ENCODE data around the gene ZEB1.

ZEB1 gene

DNA sequence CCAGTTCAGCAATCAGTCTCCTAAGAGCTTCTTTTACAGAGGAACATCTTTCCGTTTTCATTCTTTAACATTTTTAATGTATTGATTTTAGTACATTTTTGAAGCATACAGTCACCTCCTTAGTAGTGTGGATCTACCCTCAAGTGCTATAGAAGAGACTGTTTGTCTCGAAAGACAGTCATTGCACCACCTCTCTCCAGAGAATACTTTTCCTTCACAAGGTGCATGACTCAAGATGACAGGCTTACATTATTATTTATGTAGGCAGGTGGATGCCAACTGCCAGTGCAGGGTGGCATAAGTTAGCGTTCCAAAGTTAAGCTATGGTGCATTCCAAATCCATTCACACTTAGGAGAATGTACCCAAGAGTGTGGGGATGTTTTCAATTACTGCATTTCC lies 71.8 kb downstream of the ZEB1 start:
- TF ChIP-seq, protein P1, sequence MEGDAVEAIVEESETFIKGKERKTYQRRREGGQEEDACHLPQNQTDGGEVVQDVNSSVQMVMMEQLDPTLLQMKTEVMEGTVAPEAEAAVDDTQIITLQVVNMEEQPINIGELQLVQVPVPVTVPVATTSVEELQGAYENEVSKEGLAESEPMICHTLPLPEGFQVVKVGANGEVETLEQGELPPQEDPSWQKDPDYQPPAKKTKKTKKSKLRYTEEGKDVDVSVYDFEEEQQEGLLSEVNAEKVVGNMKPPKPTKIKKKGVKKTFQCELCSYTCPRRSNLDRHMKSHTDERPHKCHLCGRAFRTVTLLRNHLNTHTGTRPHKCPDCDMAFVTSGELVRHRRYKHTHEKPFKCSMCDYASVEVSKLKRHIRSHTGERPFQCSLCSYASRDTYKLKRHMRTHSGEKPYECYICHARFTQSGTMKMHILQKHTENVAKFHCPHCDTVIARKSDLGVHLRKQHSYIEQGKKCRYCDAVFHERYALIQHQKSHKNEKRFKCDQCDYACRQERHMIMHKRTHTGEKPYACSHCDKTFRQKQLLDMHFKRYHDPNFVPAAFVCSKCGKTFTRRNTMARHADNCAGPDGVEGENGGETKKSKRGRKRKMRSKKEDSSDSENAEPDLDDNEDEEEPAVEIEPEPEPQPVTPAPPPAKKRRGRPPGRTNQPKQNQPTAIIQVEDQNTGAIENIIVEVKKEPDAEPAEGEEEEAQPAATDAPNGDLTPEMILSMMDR (IDR thresholded peaks at IDR 0.05; ENCODE audit: insufficient read depth, low read length, poor library complexity, severe bottlenecking) = no peak
- H3K4me3 ChIP-seq (replicated peaks; ENCODE audit: low read depth, low read length) = no peak overlapping the region
- DNase-seq (ENCODE audit: extremely low read depth, insufficient read length) = no peak
- H3K36me3 ChIP-seq (ENCODE audit: control insufficient read depth, insufficient read depth, low read length) = no peaks in the 10 kb centered on the region; the same call in 1 of the 2 replicates
- no peaks in the 10 kb centered on the region for H3K27me3 ChIP-seq (replicated peaks; ENCODE audit: control insufficient read depth, insufficient read depth, low read length)

DNA sequence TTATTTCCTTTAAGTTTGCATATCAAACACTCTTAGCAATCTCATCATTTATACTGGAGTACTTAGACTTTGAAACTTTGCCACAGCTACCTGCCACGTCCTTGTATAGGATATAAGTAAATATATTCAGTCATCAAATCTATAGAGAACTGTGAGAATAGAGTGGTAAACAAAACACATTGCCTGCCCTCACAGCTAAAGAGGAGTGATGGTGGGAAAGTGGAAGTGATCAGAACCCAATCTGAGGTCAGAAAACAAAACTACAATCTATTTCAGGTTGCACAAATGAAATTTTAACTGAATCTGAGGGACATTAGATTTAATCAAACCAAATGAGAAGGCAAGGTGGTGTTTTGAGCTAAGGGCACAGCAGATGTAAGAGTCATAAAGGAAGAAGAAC lies 74.8 kb downstream of the ZEB1 start:
- Histone ChIP-seq H3K27me3 (replicated peaks; ENCODE audit: control insufficient read depth, insufficient read depth, low read length) (no peaks in the 10 kb centered on the region), H3K4me3 (replicated peaks; ENCODE audit: low read depth, low read length) (no peak overlapping the region), H3K36me3 (ENCODE audit: control insufficient read depth, insufficient read depth, low read length) (no peaks in the 10 kb centered on the region; the same call in 1 of the 2 replicates)
- TF ChIP-seq, protein P1 (IDR thresholded peaks at IDR 0.05; ENCODE audit: insufficient read depth, low read length, poor library complexity, severe bottlenecking) = no peak
- no peak for DNase-seq (ENCODE audit: extremely low read depth, insufficient read length)

DNA sequence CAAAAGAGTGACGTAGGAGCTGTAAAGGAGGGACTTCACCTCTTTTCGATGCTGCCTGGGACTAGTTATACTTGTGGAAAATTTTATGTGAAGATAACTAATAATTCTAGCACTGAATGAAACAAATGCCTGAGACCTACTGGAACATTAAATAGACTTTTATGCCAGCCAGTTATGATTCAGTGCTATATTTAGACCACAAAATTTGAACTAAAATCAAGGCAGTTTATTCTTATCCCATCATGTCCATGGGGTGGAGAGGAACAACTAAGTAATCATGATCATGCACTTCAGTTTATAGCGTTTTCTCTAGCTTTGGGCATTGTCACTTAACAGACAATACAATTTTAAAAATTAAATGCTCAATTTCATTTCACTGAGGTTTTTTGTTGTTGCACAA lies 76.7 kb downstream of the ZEB1 start:
- Histone ChIP-seq H3K36me3 (ENCODE audit: control insufficient read depth, insufficient read depth, low read length) (no peaks in the 10 kb centered on the region; the same call in 1 of the 2 replicates), H3K27me3 (replicated peaks; ENCODE audit: control insufficient read depth, insufficient read depth, low read length) (no peaks in the 10 kb centered on the region), H3K4me3 (replicated peaks; ENCODE audit: low read depth, low read length) (no peak overlapping the region)
- no peak for DNase-seq (ENCODE audit: extremely low read depth, insufficient read length)
- TF ChIP-seq, protein P1 (IDR thresholded peaks at IDR 0.05; ENCODE audit: insufficient read depth, low read length, poor library complexity, severe bottlenecking) = no peak

DNA sequence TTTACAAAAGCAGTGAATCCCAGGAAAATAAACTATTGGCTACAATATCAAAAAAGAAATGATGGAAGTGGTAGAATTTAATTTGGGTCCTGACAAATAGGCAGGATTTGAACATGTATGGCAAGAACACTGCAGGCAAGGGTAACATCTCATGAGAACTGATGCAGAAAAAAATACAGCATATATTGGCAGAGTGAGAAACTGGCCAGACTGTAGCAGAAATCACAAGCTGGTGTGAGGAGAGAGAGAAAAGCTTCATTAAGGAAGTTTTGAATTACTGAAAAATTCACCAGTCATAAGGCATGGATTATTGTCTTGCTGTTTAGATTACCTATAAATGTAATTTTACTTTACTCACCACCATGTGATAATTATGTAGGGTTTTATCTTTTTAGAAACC lies 77.4 kb downstream of the ZEB1 start:
- TF ChIP-seq, protein P1 (IDR thresholded peaks at IDR 0.05; ENCODE audit: insufficient read depth, low read length, poor library complexity, severe bottlenecking) = no peak
- no peak for DNase-seq (ENCODE audit: extremely low read depth, insufficient read length)
- no peaks in the 10 kb centered on the region for H3K27me3 ChIP-seq (replicated peaks; ENCODE audit: control insufficient read depth, insufficient read depth, low read length)
- no peaks in the 10 kb centered on the region for H3K36me3 ChIP-seq (ENCODE audit: control insufficient read depth, insufficient read depth, low read length)
- H3K4me3 ChIP-seq (replicated peaks; ENCODE audit: low read depth, low read length) = no peak overlapping the region

DNA sequence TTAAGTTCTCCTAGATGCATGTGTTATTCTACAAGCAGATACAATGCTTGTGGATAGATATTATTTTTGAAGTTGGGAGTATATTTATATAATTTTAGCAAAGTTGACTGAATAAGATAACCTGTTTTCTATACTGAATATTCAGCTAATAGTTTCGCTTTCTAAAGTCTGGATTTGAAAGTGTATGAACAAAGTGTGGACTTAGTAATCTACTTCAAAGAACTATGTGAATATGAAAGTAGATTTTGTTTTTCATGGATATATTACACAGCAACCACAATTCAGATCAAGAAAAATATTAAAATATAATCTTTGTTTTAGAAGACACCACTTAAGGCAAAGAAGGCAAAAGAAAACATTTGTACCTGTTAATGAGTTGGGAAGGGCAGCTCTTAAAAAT lies 78.8 kb downstream of the ZEB1 start:
- Histone ChIP-seq H3K27me3 (replicated peaks; ENCODE audit: control insufficient read depth, insufficient read depth, low read length) (no peaks in the 10 kb centered on the region), H3K36me3 (ENCODE audit: control insufficient read depth, insufficient read depth, low read length) (no peaks in the 10 kb centered on the region), H3K4me3 (replicated peaks; ENCODE audit: low read depth, low read length) (no peak overlapping the region)
- no peak for DNase-seq (ENCODE audit: extremely low read depth, insufficient read length)
- TF ChIP-seq, protein P1 (IDR thresholded peaks at IDR 0.05; ENCODE audit: insufficient read depth, low read length, poor library complexity, severe bottlenecking) = no peak

DNA sequence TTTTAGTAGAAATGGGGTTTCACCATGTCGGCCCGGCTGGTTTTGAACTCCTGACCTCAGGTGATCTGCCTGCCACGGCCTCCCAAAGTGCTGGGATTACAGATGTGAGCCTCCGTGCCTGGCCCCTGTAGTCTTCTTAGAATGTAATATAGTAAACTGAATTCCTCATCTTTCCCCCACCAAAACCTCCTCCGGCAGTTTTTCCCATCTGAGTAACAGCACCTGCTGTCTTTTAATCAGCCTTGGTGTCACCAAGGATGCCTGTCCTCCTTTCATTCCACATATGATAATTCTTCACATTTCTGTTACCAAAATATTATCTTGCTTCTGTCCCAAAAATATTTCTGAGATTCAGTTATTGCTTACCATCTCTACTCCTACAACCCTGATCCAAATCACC lies 80.2 kb downstream of the ZEB1 start:
- H3K27me3 ChIP-seq (replicated peaks; ENCODE audit: control insufficient read depth, insufficient read depth, low read length) = no peaks in the 10 kb centered on the region
- DNase-seq (ENCODE audit: extremely low read depth, insufficient read length) = no peak
- TF ChIP-seq, protein P1 (IDR thresholded peaks at IDR 0.05; ENCODE audit: insufficient read depth, low read length, poor library complexity, severe bottlenecking) = no peak

More for the DNA sequence above, 80.2 kb downstream of the ZEB1 start:
- H3K4me3 ChIP-seq (replicated peaks; ENCODE audit: low read depth, low read length) = no peak overlapping the region
- no peaks in the 10 kb centered on the region for H3K36me3 ChIP-seq (ENCODE audit: control insufficient read depth, insufficient read depth, low read length)

Measured in GM06990 (cell line).